HG02870 (cell line): ENCODE results near the gene ZNF444.

Experiments
- ATAC-seq: cut with Tn5 transposase; IDR thresholded peaks from one replicate; pipeline ENCODE4 v1.9.1; 2021; ENCODE audit warnings: mild to moderate bottlenecking, moderate library complexity; ENCODE audit not compliant: unreplicated experiment

The ZNF444 gene

GRCh38 chr19:56121180-56122167, 19.6 kb upstream of the ZNF444 start, which contains the start of gene ZNF787:
ZNF787 (minus strand) TSS chr19:56121295; CDS start chr19:56103217, 18,078 bp downstream.
- ATAC-seq: peak; percentile 75

- ATAC-seq: no peak
Observed at GRCh38 chr19:56123266-56123891, 17.7 kb upstream of the ZNF444 start.

GRCh38 chr19:56124578-56124977, 16.5 kb upstream of the ZNF444 start:
- no peak for ATAC-seq

GRCh38 chr19:56125806-56126590, 15.1 kb upstream of the ZNF444 start:
- no peak for ATAC-seq

GRCh38 chr19:56126983-56127780, 13.9 kb upstream of the ZNF444 start:
- ATAC-seq: no peak

- no peak for ATAC-seq
Observed at GRCh38 chr19:56130006-56130405, 11.1 kb upstream of the ZNF444 start.

- no peak for ATAC-seq
Observed at GRCh38 chr19:56131651-56132050, 9.4 kb upstream of the ZNF444 start.

- no peak for ATAC-seq
Observed at GRCh38 chr19:56132316-56132822, 8.7 kb upstream of the ZNF444 start.

- no peak for ATAC-seq
Observed at GRCh38 chr19:56133858-56134653, 7.0 kb upstream of the ZNF444 start.

GRCh38 chr19:56134654-56134921, 6.5 kb upstream of the ZNF444 start:
- no peak for ATAC-seq

- ATAC-seq: no peak
Observed at GRCh38 chr19:56136362-56136761, 4.7 kb upstream of the ZNF444 start.

GRCh38 chr19:56137405-56137804, 3.7 kb upstream of the ZNF444 start:
- ATAC-seq: no peak

- ATAC-seq: no peak
Observed at GRCh38 chr19:56138069-56138468, 3.0 kb upstream of the ZNF444 start.

- ATAC-seq: no peak
Observed at GRCh38 chr19:56139847-56140582, 1.1 kb upstream of the ZNF444 start.

GRCh38 chr19:56141417-56141993, 418 bp downstream of the ZNF444 start:
- no peak for ATAC-seq

GRCh38 chr19:56142087-56142787, 1.1 kb downstream of the ZNF444 start:
- ATAC-seq: no peak

- no peak for ATAC-seq
Observed at GRCh38 chr19:56142897-56143434, 1.9 kb downstream of the ZNF444 start.

GRCh38 chr19:56144376-56144775, 3.3 kb downstream of the ZNF444 start:
- ATAC-seq: no peak
